MCF 10A (cell line): ENCODE measurements around the gene POLR1A. TPM values are rescaled to one million over a fixed set of nuclear protein-coding genes. Genes with fewer than 3 reads are reported as not detected.
A peak's percentile ranks its signal among the peaks of the same experiment; 100 is the strongest.

ENCODE experiments used
- Bru-seq: library from RNA; stranded (reverse); fragments of 400-500 nt; gene quantifications from one replicate; lab custom pipeline; 2021; lab: Mats Ljungman, UMichigan
- BruChase-seq, 2 experiments: library from RNA; stranded (reverse); fragments of 400-500 nt; gene quantifications; one replicate each; lab custom pipeline; 2021; lab: Mats Ljungman, UMichigan
- BruUV-seq: library from RNA; stranded (reverse); fragments of 400-500 nt; replicated peaks from 2 replicates; lab custom pipeline; 2021; lab: Mats Ljungman, UMichigan
- CTCF ChIA-PET: fragments of 300-600 bp; sonication (Branson Sonifier 250); formaldehyde crosslinking; extraction: SDS; loops from one replicate; lab custom pipeline; 2021; ENCODE audit warnings: antibody characterized with exemption, inconsistent platforms; lab: Yijun Ruan, JAX
- POLR2A ChIA-PET: fragments of 300-600, 350-650 bp; sonication (Branson Sonifier 250); formaldehyde crosslinking; extraction: SDS; loops from one replicate; lab custom pipeline; 2020; ENCODE audit warnings: antibody characterized with exemption, inconsistent platforms; lab: Yijun Ruan, JAX
- DNase-seq: peaks from one replicate; pipeline ENCODE4 v3.0.0-alpha.2; 2018; ENCODE audit not compliant: unreplicated experiment
- H3K27ac Mint-ChIP-seq: one replicate; pipeline ENCODE4 v1.8.0; 2022; ENCODE audit warnings: mild to moderate bottlenecking, low read depth, mixed read lengths; ENCODE audit not compliant: unreplicated experiment
- H3K27me3 Mint-ChIP-seq: one replicate; pipeline ENCODE4 v1.8.0; 2022; ENCODE audit warnings: mixed read lengths; ENCODE audit not compliant: insufficient read depth, unreplicated experiment
- H3K36me3 Mint-ChIP-seq: one replicate; pipeline ENCODE4 v1.8.0; 2022; ENCODE audit warnings: mild to moderate bottlenecking, moderate library complexity, mixed read lengths; ENCODE audit not compliant: insufficient read depth, unreplicated experiment
- H3K4me1 Mint-ChIP-seq: one replicate; pipeline ENCODE4 v1.8.0; 2022; ENCODE audit warnings: mixed read lengths; ENCODE audit not compliant: insufficient read depth, unreplicated experiment
- H3K4me3 Mint-ChIP-seq: one replicate; pipeline ENCODE4 v1.8.0; 2022; ENCODE audit warnings: mild to moderate bottlenecking, moderate library complexity, mixed read lengths; ENCODE audit not compliant: unreplicated experiment
- H3K9me3 Mint-ChIP-seq: one replicate; pipeline ENCODE4 v1.8.0; 2022; ENCODE audit warnings: mixed read lengths; ENCODE audit not compliant: unreplicated experiment
- intact Hi-C: fragments of 100-400 bp; cut with micrococcal nuclease; formaldehyde crosslinking; loops from 2 replicates; pipeline ENCODE4 v1.14.1; 2022
- long read RNA-seq: library from polyadenylated mRNA; stranded (forward); transcript quantifications from one replicate; pipeline ENCODE4 v2.0.0, GENCODE V29; 2022
- total RNA-seq: library from RNA; stranded (reverse); gene quantifications from 2 replicates; pipeline ENCODE4 v1.2.3, GENCODE V29; 2022
- TF ChIP-seq, protein P1 (sequence below): fragments of 200-600 bp; IDR thresholded peaks from one replicate; pipeline ENCODE4 v1.8.0; 2022; ENCODE audit warnings: antibody characterized with exemption, mild to moderate bottlenecking; ENCODE audit not compliant: unreplicated experiment

Gene POLR1A
- total RNA-seq = 46.4 and 52.7 TPM in 2 replicates
- Bru-seq, nascent RNA = percentile 79 among the genes with signal in this experiment
- BruChase-seq, experiment 1, labeled RNA remaining after a 6-hour chase = percentile 86 among the genes with signal in this experiment
- BruChase-seq, experiment 2, labeled RNA remaining after a 2-hour chase = percentile 76 among the genes with signal in this experiment
- long read RNA-seq, full-length matches to known transcripts = 1 of 26 reads
- long read RNA-seq, partial matches to known transcripts = 12 of 26 reads
- long read RNA-seq, other reads (novel, unspliced or antisense) = 13 of 26 reads

DNA sequence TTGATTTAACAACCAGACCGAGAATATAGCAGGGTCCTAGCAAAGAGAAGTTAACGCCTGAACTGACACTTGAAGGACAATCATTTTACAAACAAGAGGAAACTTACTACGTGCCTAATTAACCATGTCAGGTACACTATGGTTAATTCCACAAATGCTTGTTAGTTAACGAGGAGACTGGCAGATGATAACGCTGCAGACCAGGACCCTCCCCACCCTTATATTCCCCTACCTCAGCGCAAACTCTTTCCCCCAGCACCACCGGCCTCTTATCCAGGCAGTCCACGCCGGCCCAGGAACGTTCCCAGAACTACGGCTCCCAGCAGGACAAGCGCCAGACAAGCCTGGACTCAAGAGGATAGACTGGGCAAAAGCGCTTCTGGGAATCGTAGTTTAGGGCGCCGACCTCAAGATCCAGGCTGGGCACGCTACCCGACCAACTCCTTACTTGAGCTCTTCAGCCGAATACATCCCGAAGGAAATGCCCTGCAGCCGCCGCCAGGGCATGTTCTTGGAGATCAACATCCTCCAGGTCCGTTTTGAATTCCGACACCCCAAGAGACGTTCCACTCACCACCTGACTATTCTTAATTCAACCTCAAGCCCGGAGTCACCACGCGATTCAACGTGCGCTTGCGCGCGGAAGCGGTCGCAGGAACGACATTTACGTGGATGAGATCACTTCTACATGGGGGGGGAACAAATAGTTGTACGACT, at the start of gene POLR1A:
Gene POLR1A, minus strand, starts transcription at position 635 of the 717 bp plus-strand sequence. Its CDS starts 110 bp downstream, at position 525.
- peak within 1 kb of the TSS; percentile 99 for H3K27ac Mint-ChIP-seq
- TF ChIP-seq, protein P1, sequence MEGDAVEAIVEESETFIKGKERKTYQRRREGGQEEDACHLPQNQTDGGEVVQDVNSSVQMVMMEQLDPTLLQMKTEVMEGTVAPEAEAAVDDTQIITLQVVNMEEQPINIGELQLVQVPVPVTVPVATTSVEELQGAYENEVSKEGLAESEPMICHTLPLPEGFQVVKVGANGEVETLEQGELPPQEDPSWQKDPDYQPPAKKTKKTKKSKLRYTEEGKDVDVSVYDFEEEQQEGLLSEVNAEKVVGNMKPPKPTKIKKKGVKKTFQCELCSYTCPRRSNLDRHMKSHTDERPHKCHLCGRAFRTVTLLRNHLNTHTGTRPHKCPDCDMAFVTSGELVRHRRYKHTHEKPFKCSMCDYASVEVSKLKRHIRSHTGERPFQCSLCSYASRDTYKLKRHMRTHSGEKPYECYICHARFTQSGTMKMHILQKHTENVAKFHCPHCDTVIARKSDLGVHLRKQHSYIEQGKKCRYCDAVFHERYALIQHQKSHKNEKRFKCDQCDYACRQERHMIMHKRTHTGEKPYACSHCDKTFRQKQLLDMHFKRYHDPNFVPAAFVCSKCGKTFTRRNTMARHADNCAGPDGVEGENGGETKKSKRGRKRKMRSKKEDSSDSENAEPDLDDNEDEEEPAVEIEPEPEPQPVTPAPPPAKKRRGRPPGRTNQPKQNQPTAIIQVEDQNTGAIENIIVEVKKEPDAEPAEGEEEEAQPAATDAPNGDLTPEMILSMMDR = no peak
- DNase-seq = peak; percentile 93
- CTCF ChIA-PET = interaction anchor here (0.6 to 1.6 kb wide), 7 partner anchors 11 to 377 kb away, joined by 3 to 9 read pairs (median 4); no protein-coding TSS in a partner anchor
- H3K36me3 Mint-ChIP-seq = peaks cover 70% of the 10 kb centered on the region
- peak within 1 kb of the TSS; percentile 99 for H3K4me3 Mint-ChIP-seq
- H3K4me1 Mint-ChIP-seq = peaks cover 31% of the 10 kb centered on the region
- intact Hi-C loops = no loop called here
- no TSS peak for BruUV-seq
- H3K9me3 Mint-ChIP-seq = no peaks in the 10 kb centered on the region
- H3K27me3 Mint-ChIP-seq = no peaks in the 10 kb centered on the region
- POLR2A ChIA-PET = interaction anchor here (0.6 to 3.1 kb wide), 31 partner anchors 9 to 567 kb away, joined by 3 to 28 read pairs (median 3); partner anchors contain the start of genes C2orf68, IMMT, KDM3A and MAT2A

DNA sequence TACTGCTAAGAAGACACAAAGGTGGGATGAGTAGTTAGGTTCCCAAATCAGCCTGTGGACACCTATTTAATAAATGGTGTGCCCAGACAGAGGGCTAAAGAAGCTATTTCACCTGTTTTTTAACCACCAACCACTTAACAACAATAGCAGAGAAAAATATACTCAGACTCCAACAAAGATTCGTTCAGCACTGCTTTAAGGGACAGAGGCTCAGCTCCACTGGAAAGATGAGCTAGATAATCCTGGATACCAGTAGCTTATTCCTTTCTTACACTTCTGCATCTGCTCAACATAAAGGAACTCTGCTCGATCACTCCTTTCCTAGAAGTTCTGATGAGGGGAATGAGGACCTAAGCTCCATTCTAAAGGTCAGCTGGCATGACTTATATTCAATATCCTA, 44.8 kb upstream of the POLR1A start:
- H3K36me3 Mint-ChIP-seq = peaks cover 87% of the 10 kb centered on the region
- POLR2A ChIA-PET = interaction anchor here (1.1 to 2.2 kb wide), 3 partner anchors 8 to 292 kb away, joined by 3 to 5 read pairs (median 3); no protein-coding TSS in a partner anchor
- TF ChIP-seq, protein P1 = no peak

DNA sequence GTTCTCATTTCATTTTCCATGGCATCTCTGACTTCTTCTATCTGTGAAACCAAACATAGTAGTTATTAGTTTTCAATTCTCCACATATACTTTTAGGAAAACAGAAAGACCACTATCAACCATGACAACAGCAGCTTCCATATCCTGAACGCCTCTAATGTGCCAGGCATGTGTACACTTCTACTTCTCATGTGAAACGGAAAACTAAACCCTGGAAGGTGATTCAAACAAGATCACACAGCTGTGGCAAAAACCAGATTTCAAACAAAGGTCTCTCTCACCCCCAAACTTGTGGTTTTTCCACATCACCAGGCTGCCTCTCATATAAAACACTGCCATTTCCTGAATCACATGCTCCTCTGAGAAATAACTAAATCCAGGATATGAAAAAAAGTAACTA, 42.1 kb upstream of the POLR1A start:
- Mint-ChIP-seq H3K4me3 (no peak overlapping the region), H3K27ac (no peak overlapping the region), H3K36me3 (peaks cover 88% of the 10 kb centered on the region), H3K4me1 (no peaks in the 10 kb centered on the region), H3K27me3 (no peaks in the 10 kb centered on the region), H3K9me3 (no peaks in the 10 kb centered on the region)
- TF ChIP-seq, protein P1 = no peak
- intact Hi-C loops = no loop called here
- BruUV-seq = no TSS peak
- DNase-seq = no peak
- POLR2A ChIA-PET = interaction anchor here (0.7 to 1.0 kb wide), 2 partner anchors 9 to 12 kb away, joined by 3 to 4 read pairs; no protein-coding TSS in a partner anchor
- CTCF ChIA-PET = no interaction called here

More for the DNA sequence above, 44.8 kb upstream of the POLR1A start:
- no peak overlapping the region for H3K27ac Mint-ChIP-seq
- H3K9me3 Mint-ChIP-seq = no peaks in the 10 kb centered on the region
- no peak overlapping the region for H3K4me3 Mint-ChIP-seq
- DNase-seq = no peak
- H3K27me3 Mint-ChIP-seq = no peaks in the 10 kb centered on the region
- intact Hi-C loops = no loop called here
- BruUV-seq = no TSS peak
- CTCF ChIA-PET = interaction anchor here (0.6 to 0.7 kb wide), 2 partner anchors 51 to 529 kb away, joined by 3 read pairs; no protein-coding TSS in a partner anchor
- H3K4me1 Mint-ChIP-seq = no peaks in the 10 kb centered on the region
